Measurements from ENCODE around the gene SLC4A9. TPM values are rescaled to one million over a fixed set of nuclear protein-coding genes. Genes with fewer than 3 reads are reported as not detected.
"Not testable (repeated sequence)": the region's sequence is repeated elsewhere in the genome, so short reads cannot be mapped to it uniquely, and the experiment has no call there.

The SLC4A9 gene
- total and polyA plus RNA-seq, 2 experiments from 2014 or later: 0.07 to 0.53 TPM

- Histone ChIP-seq H3K27ac (no peak overlapping the region), H2AFZ (no peak overlapping the region), H3K4me1 (ENCODE audit: insufficient read depth) (peaks cover 12% of the 10 kb centered on the region), H3K27me3 (no peaks in the 10 kb centered on the region), H3K79me2 (no peaks in the 10 kb centered on the region), H3K9me2 (replicated peaks; ENCODE audit: insufficient read depth) (no peaks in the 10 kb centered on the region), H4K20me1 (ENCODE audit: insufficient read depth, poor library complexity, severe bottlenecking) (no peaks in the 10 kb centered on the region), H3K4me2 (no peak overlapping the region), H3K9me3 (ENCODE audit: low read depth) (no peaks in the 10 kb centered on the region), H3K4me3 (no peak overlapping the region), H3K36me3 (replicated peaks; ENCODE audit: insufficient read depth, low read depth) (no peaks in the 10 kb centered on the region)
- TF ChIP-seq CTCF (IDR thresholded peaks at IDR 0.05; ENCODE audit: poor library complexity) (no peak), EZH2 (IDR thresholded peaks at IDR 0.05; ENCODE audit: borderline replicate concordance) (no peak), EZH2phosphoT487 (IDR thresholded peaks at IDR 0.05; ENCODE audit: low read depth, severe bottlenecking, unreplicated experiment) (no peak)
- WGBS (ENCODE audit: low lambda C conversion rate, missing lambda C conversion rate): 85% methylated on average over 6 of the region's 6 CpGs
- no peak for DNase-seq (ENCODE audit: low spot score)
Observed at GRCh38 chr5:140342287-140342686, 17.7 kb upstream of the SLC4A9 start.

GRCh38 chr5:140342896-140343295, 17.1 kb upstream of the SLC4A9 start:
- DNase-seq (ENCODE audit: low spot score): no peak
- Histone ChIP-seq H3K27ac (no peak overlapping the region), H3K79me2 (no peaks in the 10 kb centered on the region), H3K4me2 (no peak overlapping the region), H3K27me3 (no peaks in the 10 kb centered on the region), H3K4me3 (no peak overlapping the region), H3K4me1 (ENCODE audit: insufficient read depth) (peaks cover 12% of the 10 kb centered on the region), H3K9me3 (ENCODE audit: low read depth) (no peaks in the 10 kb centered on the region), H3K36me3 (replicated peaks; ENCODE audit: insufficient read depth, low read depth) (no peaks in the 10 kb centered on the region), H2AFZ (no peak overlapping the region), H3K9me2 (replicated peaks; ENCODE audit: insufficient read depth) (no peaks in the 10 kb centered on the region), H4K20me1 (ENCODE audit: insufficient read depth, poor library complexity, severe bottlenecking) (no peaks in the 10 kb centered on the region)
- WGBS (ENCODE audit: low lambda C conversion rate, missing lambda C conversion rate): 100% methylated on average over 1 of the region's 1 CpG
- no peak for TF ChIP-seq EZH2 (IDR thresholded peaks at IDR 0.05; ENCODE audit: borderline replicate concordance)
- TF ChIP-seq CTCF (IDR thresholded peaks at IDR 0.05; ENCODE audit: poor library complexity): no peak
- no peak for TF ChIP-seq EZH2phosphoT487 (IDR thresholded peaks at IDR 0.05; ENCODE audit: low read depth, severe bottlenecking, unreplicated experiment)

DNA sequence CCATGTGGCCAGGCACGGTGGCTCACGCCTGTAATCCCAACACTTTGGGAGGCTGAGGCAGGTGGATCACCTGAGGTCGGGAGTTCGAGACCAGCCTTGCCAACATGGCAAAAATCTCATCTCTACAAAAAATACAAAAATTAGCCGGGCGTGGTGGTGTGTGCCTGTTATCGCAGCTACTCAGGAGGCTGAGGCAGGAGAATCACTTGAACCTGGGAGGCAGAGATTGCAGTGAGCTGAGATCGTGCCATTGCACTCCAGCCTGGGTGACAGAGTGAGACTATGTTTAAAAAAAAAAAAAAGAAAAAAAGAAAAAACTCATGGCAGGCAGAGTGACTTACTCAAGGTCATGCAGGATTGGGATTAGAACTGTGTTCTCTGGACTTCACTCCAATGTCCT, 16.1 kb upstream of the SLC4A9 start:
- 93% methylated on average over 8 of the region's 8 CpGs for WGBS (ENCODE audit: low lambda C conversion rate, missing lambda C conversion rate)
- not testable (repeated sequence) for H3K4me2 ChIP-seq; H3K4me3 ChIP-seq; H3K9me2 ChIP-seq (replicated peaks; ENCODE audit: insufficient read depth); H2AFZ ChIP-seq; H3K36me3 ChIP-seq (replicated peaks; ENCODE audit: insufficient read depth, low read depth); H3K79me2 ChIP-seq; DNase-seq (ENCODE audit: low spot score); H4K20me1 ChIP-seq (ENCODE audit: insufficient read depth, poor library complexity, severe bottlenecking); H3K27me3 ChIP-seq; H3K9me3 ChIP-seq (ENCODE audit: low read depth); H3K27ac ChIP-seq
- peaks cover 12% of the 10 kb centered on the region for H3K4me1 ChIP-seq (ENCODE audit: insufficient read depth)

GRCh38 chr5:140344683-140345423, 15.1 kb upstream of the SLC4A9 start:
- no peaks in the 10 kb centered on the region for H3K27me3 ChIP-seq
- no peaks in the 10 kb centered on the region for H3K36me3 ChIP-seq (replicated peaks; ENCODE audit: insufficient read depth, low read depth)
- no peaks in the 10 kb centered on the region for H3K79me2 ChIP-seq
- no peaks in the 10 kb centered on the region for H4K20me1 ChIP-seq (ENCODE audit: insufficient read depth, poor library complexity, severe bottlenecking)
- H3K4me3 ChIP-seq: no peak overlapping the region
- peak overlapping the region; percentile 98 for H3K4me2 ChIP-seq
- H3K4me1 ChIP-seq (ENCODE audit: insufficient read depth): peaks cover 12% of the 10 kb centered on the region
- H3K27ac ChIP-seq: peak overlapping the region; percentile 47
- no peaks in the 10 kb centered on the region for H3K9me3 ChIP-seq (ENCODE audit: low read depth)
- no peak for TF ChIP-seq CTCF (IDR thresholded peaks at IDR 0.05; ENCODE audit: poor library complexity)
- no peak for TF ChIP-seq EZH2 (IDR thresholded peaks at IDR 0.05; ENCODE audit: borderline replicate concordance)
- TF ChIP-seq EZH2phosphoT487 (IDR thresholded peaks at IDR 0.05; ENCODE audit: low read depth, severe bottlenecking, unreplicated experiment): no peak
- peak; percentile 56 for DNase-seq (ENCODE audit: low spot score)
- H3K9me2 ChIP-seq (replicated peaks; ENCODE audit: insufficient read depth): no peaks in the 10 kb centered on the region
- H2AFZ ChIP-seq: no peak overlapping the region
- 46% methylated on average over 4 of the region's 4 CpGs for WGBS (ENCODE audit: low lambda C conversion rate, missing lambda C conversion rate)

Measured in hepatocyte (in vitro differentiated cells).